ENCODE results near the gene PCDHB10.
"Not testable (repeated sequence)": the region's sequence is repeated elsewhere in the genome, so short reads cannot be mapped to it uniquely, and the experiment has no call there.

DNA sequence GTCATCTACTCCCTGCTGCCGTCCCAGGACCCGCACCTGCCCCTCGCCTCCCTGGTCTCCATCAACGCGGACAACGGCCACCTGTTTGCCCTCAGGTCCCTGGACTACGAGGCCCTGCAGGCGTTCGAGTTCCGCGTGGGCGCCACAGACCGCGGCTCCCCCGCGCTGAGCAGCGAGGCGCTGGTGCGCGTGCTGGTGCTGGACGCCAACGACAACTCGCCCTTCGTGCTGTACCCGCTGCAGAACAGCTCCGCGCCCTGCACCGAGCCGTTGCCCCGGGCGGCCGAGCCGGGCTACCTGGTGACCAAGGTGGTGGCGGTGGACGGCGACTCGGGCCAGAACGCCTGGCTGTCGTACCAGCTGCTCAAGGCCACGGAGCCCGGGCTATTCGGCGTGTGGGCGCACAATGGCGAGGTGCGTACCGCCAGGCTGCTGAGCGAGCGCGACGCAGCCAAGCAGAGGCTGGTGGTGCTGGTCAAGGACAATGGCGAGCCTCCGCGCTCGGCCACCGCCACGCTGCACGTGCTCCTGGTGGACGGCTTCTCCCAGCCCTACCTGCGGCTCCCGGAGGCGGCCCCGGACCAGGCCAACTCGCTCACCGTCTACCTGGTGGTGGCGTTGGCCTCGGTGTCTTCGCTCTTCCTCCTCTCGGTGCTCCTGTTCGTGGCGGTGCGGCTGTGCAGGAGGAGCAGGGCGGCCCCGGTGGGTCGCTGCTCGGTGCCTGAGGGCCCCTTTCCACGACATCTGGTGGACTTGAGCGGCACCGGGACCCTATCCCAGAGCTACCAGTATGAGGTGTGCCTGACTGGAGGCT, 17.7 kb upstream of the PCDHB10 start:
- not testable (repeated sequence) for TF ChIP-seq POLR2AphosphoS5 (IDR thresholded peaks at IDR 0.05; ENCODE audit: borderline replicate concordance, low read depth, low read length); EZH2 (IDR thresholded peaks at IDR 0.05)

Data from SK-N-MC (cell line).